Measurements from ENCODE around the gene SLC22A31. TPM values are rescaled to one million over a fixed set of nuclear protein-coding genes. Genes with fewer than 3 reads are reported as not detected.

SLC22A31 gene
- 0.58 TPM in 1 of 2 replicates, not detected in the other for total RNA-seq

GRCh38 chr16:89200124-89200849, at the start of gene SLC22A31:
SLC22A31 (minus strand) TSS chr16:89200537; CDS start chr16:89200501, 36 bp downstream.

GRCh38 chr16:89217388-89218191, 17.3 kb upstream of the SLC22A31 start, which contains the start of gene ZNF778:
ZNF778 (plus strand) TSS chr16:89217703; CDS start chr16:89221128, 3,425 bp downstream.

GRCh38 chr16:89171216-89172170, 28.8 kb downstream of the SLC22A31 start, which contains the start of gene CDH15:
CDH15 (plus strand) TSS chr16:89171748; CDS start chr16:89171832, 84 bp downstream.

Other genes starting within 250 kb of the SLC22A31 start
- not detected in 2 replicates for gene CBFA2T3, start 223.3 kb downstream of the SLC22A31 start, total RNA-seq
- 24.3 and 47.3 TPM in 2 replicates for gene ACSF3, start 106.7 kb downstream of the SLC22A31 start, total RNA-seq
- not detected in 2 replicates for gene CDH15, start 28.8 kb downstream of the SLC22A31 start, total RNA-seq
- gene ZNF778, start 17.2 kb upstream of the SLC22A31 start, total RNA-seq, result 5.8 TPM in 2 replicates

Data from myometrial cell (primary cell).